HL-60 (cell line): ENCODE measurements around the gene BRINP3.

Experiments used
- DNase-seq, 2 experiments: peaks; one replicate each; pipeline ENCODE4 v3.0.0-alpha.2; 2010 to 2020; ENCODE audit warnings: low read depth in 1 of 2, low spot score in 1 of 2
- H3K27ac ChIP-seq: fragments of 250-450 bp; sonication (Bioruptor Pico); replicated peaks from 2 replicates; pipeline ENCODE4 v1.5.1; 2020; ENCODE audit warnings: mild to moderate bottlenecking, moderate library complexity
- H3K27me3 ChIP-seq: fragments of 250-450 bp; sonication (Bioruptor Pico); 2 replicates; pipeline ENCODE4 v1.5.1; 2021; ENCODE audit warnings: mild to moderate bottlenecking, moderate library complexity; ENCODE audit not compliant: insufficient read depth, poor library complexity, severe bottlenecking
- H3K4me3 ChIP-seq: replicated peaks from 2 replicates; pipeline ENCODE4 v1.5.1; 2011; ENCODE audit warnings: mild to moderate bottlenecking, control low read depth, low read length; ENCODE audit not compliant: insufficient read depth
- CTCF ChIP-seq: IDR thresholded peaks from one replicate; pipeline ENCODE4 v1.5.1; 2011; ENCODE audit warnings: low read length, control low read depth, inconsistent platforms; ENCODE audit not compliant: insufficient read depth
- GABPA ChIP-seq: IDR thresholded peaks from 2 replicates; pipeline ENCODE4 v1.6.1; 2012; ENCODE audit warnings: low read depth
- POLR2AphosphoS5 ChIP-seq: IDR thresholded peaks from 2 replicates; pipeline ENCODE4 v1.6.1; 2012; ENCODE audit warnings: low read depth
- REST ChIP-seq: IDR thresholded peaks from 2 replicates; pipeline ENCODE4 v1.6.1; 2012; ENCODE audit warnings: low read depth; ENCODE audit not compliant: insufficient replicate concordance
- SPI1 ChIP-seq: IDR thresholded peaks from 2 replicates; pipeline ENCODE4 v1.6.1; 2012; ENCODE audit warnings: low read depth, mild to moderate bottlenecking, borderline replicate concordance

BRINP3 gene

GRCh38 chr1:190439447-190439846 is 38.2 kb downstream of the BRINP3 start:
- TF ChIP-seq SPI1 (no peak), CTCF (no peak), GABPA (no peak), POLR2AphosphoS5 (no peak), REST (no peak)
- DNase-seq = no peak
- no peaks in the 10 kb centered on the region for H3K27me3 ChIP-seq
- no peak overlapping the region for H3K27ac ChIP-seq
- H3K4me3 ChIP-seq = no peak overlapping the region

- Histone ChIP-seq H3K4me3 (no peak overlapping the region), H3K27ac (no peak overlapping the region), H3K27me3 (no peaks in the 10 kb centered on the region)
- TF ChIP-seq SPI1 (no peak), REST (no peak)
- DNase-seq = no peak
Observed at GRCh38 chr1:190436615-190437014, 41.0 kb downstream of the BRINP3 start.

GRCh38 chr1:190429932-190430331 is 47.7 kb downstream of the BRINP3 start:
- no peak for DNase-seq
- TF ChIP-seq CTCF (no peak), POLR2AphosphoS5 (no peak), GABPA (no peak), SPI1 (no peak), REST (no peak)
- no peak overlapping the region for H3K4me3 ChIP-seq
- H3K27ac ChIP-seq = no peak overlapping the region
- no peaks in the 10 kb centered on the region for H3K27me3 ChIP-seq

GRCh38 chr1:190429141-190429540 is 48.5 kb downstream of the BRINP3 start:
- TF ChIP-seq REST = no peak
- no peak for TF ChIP-seq POLR2AphosphoS5
- Histone ChIP-seq H3K27me3 (no peaks in the 10 kb centered on the region), H3K27ac (no peak overlapping the region), H3K4me3 (no peak overlapping the region)
- no peak for DNase-seq
